ENCODE results near the gene CSF2. TPM values are rescaled to one million over a fixed set of nuclear protein-coding genes. Genes with fewer than 3 reads are reported as not detected.

CSF2 gene
- total RNA-seq, 1 experiment from 2014 or later, result 0.30 TPM

DNA sequence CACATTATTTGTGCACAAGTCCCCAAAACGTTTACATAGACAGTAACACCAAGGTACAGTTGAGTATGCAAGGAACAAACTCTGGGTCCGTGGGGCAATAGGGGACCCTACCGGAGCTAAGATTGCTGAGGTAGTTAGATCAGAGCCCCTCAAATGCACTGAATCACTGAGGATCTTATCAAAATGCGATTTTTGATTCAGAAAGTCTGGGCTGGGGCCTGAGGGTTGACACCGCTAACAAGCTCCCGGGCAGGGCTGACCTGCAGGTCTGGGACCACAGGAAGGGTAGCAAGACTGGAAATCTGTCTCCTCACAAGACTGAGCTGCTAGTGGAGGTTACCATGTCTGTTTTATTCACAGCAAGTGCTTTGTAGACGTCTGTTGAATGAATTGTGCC lies 14.9 kb upstream of the CSF2 start:
- H3K9me2 ChIP-seq (ENCODE audit: insufficient read depth), result no peaks in the 10 kb centered on the region
- ChIA-PET CTCF (no interaction called here), RAD21 (ENCODE audit: low non-redundant PET in 1 of 2, low total read pairs in 2 of 2, uncharacterized antibody in 2 of 2, unreplicated experiment in 2 of 2) (no interaction called here), POLR2A (no interaction called here)
- no peaks in the 10 kb centered on the region for H4K20me1 ChIP-seq (ENCODE audit: insufficient read depth)
- no peak for TF ChIP-seq ATF3 (IDR thresholded peaks at IDR 0.05)
- no peak for TF ChIP-seq ZBTB33 (IDR thresholded peaks at IDR 0.05; ENCODE audit: extremely low read depth, insufficient replicate concordance, low read length)
- no peak for TF ChIP-seq FOSL1 (IDR thresholded peaks at IDR 0.05; ENCODE audit: low read depth)
- no peak for TF ChIP-seq EGR1 (IDR thresholded peaks at IDR 0.05; ENCODE audit: low read depth)
- TF ChIP-seq SIN3A (IDR thresholded peaks at IDR 0.05; ENCODE audit: low read depth), result no peak
- no peak for TF ChIP-seq REST (IDR thresholded peaks at IDR 0.05; ENCODE audit: low read depth)
- TF ChIP-seq CBX3 (IDR thresholded peaks at IDR 0.05; ENCODE audit: low read depth), result no peak
- TF ChIP-seq POLR2A (IDR thresholded peaks at IDR 0.05; ENCODE audit: borderline replicate concordance, extremely low read depth, insufficient read depth, insufficient read length), result no peak
- no peak for TF ChIP-seq CEBPB (IDR thresholded peaks at IDR 0.05; ENCODE audit: low read depth)
- no peak for TF ChIP-seq ZNF274 (IDR thresholded peaks at IDR 0.05; ENCODE audit: low read depth, low read length)
- TF ChIP-seq EZH2 (IDR thresholded peaks at IDR 0.05), result no peak
- TF ChIP-seq EZH2phosphoT487 (IDR thresholded peaks at IDR 0.05; ENCODE audit: borderline replicate concordance), result no peak
- TF ChIP-seq, protein P1, sequence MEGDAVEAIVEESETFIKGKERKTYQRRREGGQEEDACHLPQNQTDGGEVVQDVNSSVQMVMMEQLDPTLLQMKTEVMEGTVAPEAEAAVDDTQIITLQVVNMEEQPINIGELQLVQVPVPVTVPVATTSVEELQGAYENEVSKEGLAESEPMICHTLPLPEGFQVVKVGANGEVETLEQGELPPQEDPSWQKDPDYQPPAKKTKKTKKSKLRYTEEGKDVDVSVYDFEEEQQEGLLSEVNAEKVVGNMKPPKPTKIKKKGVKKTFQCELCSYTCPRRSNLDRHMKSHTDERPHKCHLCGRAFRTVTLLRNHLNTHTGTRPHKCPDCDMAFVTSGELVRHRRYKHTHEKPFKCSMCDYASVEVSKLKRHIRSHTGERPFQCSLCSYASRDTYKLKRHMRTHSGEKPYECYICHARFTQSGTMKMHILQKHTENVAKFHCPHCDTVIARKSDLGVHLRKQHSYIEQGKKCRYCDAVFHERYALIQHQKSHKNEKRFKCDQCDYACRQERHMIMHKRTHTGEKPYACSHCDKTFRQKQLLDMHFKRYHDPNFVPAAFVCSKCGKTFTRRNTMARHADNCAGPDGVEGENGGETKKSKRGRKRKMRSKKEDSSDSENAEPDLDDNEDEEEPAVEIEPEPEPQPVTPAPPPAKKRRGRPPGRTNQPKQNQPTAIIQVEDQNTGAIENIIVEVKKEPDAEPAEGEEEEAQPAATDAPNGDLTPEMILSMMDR (IDR thresholded peaks at IDR 0.05 in 2 of 3, conservative IDR thresholded peaks at IDR 0.05 in 1 of 3; ENCODE audit: borderline replicate concordance in 1 of 3, insufficient read depth in 1 of 3, low read depth in 2 of 3, low read length in 2 of 3), result no peak
- TF ChIP-seq ELF1 (IDR thresholded peaks at IDR 0.05; ENCODE audit: borderline replicate concordance, low read depth), result no peak
- TF ChIP-seq SP1 (IDR thresholded peaks at IDR 0.05; ENCODE audit: low read depth), result no peak
- no peaks in the 10 kb centered on the region for H3K4me1 ChIP-seq (ENCODE audit: control insufficient read depth in 1 of 2, insufficient read depth in 2 of 2, low read length in 2 of 2)
- H3K9me3 ChIP-seq (ENCODE audit: control insufficient read depth in 1 of 2, insufficient read depth in 1 of 2, low read depth in 1 of 2, low read length in 2 of 2), result no peaks in the 10 kb centered on the region
- DNase-seq (ENCODE audit: low read depth, low spot score), result no peak
- no peaks in the 10 kb centered on the region for H3K79me2 ChIP-seq (ENCODE audit: insufficient read depth, low read length)
- no TSS peak for BruUV-seq (replicated peaks)
- no peak overlapping the region for H3K4me3 ChIP-seq (replicated peaks in 1 of 2; ENCODE audit: low read depth in 1 of 2, low read length in 2 of 2)
- no peak overlapping the region for H3K9ac ChIP-seq (ENCODE audit: low read length)
- no peaks in the 10 kb centered on the region for H3K36me3 ChIP-seq (ENCODE audit: control insufficient read depth in 1 of 2, insufficient read depth in 2 of 2, low read length in 2 of 2)
- H3K4me2 ChIP-seq (ENCODE audit: low read length), result no peak overlapping the region
- H2AFZ ChIP-seq (ENCODE audit: low read depth, low read length, poor library complexity, severe bottlenecking), result no peak overlapping the region
- no peak for ATAC-seq
- intact Hi-C loops (cut with micrococcal nuclease), result no loop called here
- no peaks in the 10 kb centered on the region for H3K27me3 ChIP-seq (ENCODE audit: insufficient read depth, low read length)
- H3K27ac ChIP-seq (ENCODE audit: low read depth, low read length), result no peak overlapping the region

Measured in HCT116 (cell line).